ENCODE data around the gene C19orf67.

C19orf67 gene

DNA sequence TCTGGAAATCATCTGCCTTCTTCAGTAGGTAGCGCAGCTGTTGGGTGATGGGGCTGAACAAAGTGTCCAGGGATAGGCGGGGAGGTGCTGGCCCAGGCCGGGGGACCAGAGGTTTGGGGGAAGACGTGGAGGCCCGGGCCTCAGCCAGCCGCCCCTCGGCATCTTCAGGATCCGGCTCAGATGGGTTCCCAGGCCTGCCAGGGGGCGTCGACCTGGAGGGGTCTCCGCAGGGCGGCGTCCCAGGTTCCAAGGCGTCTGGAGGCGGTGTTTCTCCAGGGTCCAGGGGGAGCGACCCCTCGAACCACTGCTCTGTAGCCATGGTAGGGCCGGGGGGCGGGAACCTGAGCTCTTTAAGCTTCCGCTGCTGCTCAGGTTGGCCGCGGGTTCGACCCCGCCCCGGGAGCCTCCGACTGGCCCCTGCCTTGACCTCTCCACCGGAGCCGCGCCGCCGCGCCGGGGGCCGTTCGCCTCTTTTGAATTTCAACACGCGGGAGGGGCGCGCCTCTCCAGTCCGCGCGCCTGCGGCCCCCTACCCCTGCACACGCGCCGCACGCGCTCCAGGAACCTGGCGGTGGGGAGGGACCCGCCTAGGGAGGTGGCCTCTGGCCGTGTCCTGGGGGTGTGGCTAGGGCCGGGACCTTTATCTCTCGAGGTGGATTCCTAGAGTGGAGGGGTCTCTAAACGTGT is at the start of gene C19orf67:
Gene C19orf67, minus strand, starts transcription at position 475 of the 687 bp plus-strand sequence. Its CDS starts 156 bp downstream, at position 319.
- no peak for DNase-seq

GRCh38 chr19:14135355-14135754 is 49.8 kb upstream of the C19orf67 start:
- DNase-seq = no peak

DNA sequence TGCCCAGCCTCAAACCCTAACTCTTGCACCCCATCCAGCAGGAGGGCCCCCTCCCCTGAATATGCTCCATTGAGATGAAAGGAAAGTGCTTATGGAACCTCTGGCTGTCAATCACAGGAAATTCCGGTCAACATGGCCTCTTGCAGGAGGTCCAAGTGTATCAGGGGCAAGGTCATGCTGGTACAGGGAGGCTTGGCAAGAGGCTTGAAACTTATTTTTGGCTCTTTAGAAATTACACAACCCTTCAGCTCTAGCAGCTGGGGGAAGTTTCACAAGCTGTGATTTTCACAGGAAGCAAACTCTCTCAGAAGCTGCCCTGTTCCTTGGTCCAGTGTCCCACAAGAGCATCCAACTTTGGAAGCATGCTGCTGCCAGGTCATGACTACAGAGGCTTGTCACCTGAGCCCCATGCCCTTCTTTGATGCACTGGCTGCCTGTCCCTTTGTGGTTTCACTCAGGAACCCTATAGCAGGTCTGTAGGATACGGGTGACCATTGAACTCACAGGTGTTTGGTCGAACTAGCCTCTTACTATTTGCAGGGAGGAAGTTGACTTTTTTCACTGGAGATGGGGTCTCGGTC is 42.4 kb upstream of the C19orf67 start:
- no peak for DNase-seq

DNA sequence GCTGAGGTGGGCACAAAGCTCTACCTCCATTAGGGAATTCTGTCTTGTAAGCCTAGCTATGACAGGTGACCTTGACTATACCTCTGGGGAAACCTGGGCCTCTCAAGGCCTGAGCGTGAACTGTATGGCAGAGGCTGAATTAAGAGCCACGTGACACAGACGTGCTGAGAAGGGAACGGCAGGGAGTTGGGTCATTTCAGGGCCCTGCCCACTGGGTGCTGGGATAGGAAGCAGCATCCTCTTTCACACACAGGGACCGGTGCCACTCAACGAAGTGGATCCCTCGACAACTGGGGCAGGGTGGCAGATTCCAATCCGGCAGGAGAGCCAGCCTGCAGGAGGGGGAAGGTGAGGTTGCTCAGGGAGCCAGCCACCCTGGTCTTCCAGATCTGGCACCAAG is 41.6 kb upstream of the C19orf67 start:
- no peak for DNase-seq

- DNase-seq = no peak
These were observed 37.3 kb upstream of the C19orf67 start for GRCh38 chr19:14122924-14123323.

DNA sequence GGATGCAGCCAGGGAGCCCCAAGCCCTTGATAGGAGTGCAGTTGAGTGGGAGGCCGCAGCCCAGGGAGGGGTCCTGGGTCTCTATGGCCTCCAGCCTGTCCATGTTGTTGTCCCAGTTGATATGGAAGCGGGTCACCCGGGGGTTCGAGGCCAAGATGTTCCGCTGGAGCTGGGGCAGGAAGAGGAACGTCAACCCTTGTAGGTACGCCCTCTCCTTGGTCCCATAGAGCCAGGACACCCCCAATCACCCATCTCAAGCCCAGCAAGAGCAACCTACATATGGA is 34.9 kb upstream of the C19orf67 start:
- DNase-seq = no peak

- DNase-seq = no peak
These were observed 34.3 kb upstream of the C19orf67 start for GRCh38 chr19:14119644-14120496.

DNA sequence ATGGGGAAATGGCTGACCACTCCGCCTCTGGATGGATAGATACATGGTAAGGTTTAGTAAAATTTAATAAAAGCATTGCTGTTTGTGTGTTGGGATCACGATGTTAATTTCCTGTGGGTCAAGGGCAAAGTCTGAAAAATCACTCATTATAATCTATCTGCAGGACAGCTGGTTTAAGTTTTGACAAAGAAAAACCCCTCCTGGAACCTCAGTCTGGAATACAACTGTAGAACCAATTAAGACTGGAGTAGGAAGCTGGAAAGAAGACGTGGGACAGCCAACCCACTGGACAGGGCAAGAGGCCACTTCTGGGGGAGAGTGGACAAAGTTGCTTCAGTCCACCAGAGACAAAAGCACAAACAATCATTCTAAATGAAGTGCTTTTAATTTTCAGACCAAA is 33.6 kb upstream of the C19orf67 start:
- no peak for DNase-seq

- peak; percentile 24 to 35 for DNase-seq
These were observed 32.8 kb upstream of the C19orf67 start for GRCh38 chr19:14118165-14119051.

DNA sequence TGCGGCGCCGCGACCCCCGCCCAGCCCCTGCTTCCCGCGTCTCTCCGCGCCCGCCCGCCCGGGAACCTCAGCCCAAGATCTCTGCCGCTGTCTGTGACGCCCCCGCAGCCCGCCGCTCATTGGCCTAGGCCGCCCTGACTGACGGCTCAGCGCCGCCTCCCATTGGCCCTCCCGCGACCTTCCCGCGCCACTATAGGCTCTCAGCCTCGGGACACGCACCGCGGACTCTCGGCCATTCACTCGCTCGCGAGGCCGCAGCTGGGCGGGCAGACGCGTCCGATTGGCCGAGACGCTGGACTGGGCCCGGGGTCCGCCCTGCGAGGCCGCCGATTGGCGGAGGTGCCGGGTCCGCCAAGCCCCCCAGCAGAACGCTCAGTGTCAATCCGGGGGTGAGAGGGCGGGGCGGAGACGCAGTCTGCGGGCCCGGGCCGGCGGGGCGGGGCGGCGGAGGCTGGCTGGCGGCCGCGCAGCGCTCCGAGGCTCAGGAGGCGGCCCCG is 32.1 kb upstream of the C19orf67 start, which contains the start of gene PRKACA:
Gene PRKACA, minus strand, starts transcription at position 95 of the 497 bp plus-strand sequence. CDS start 215 bp downstream, outside the sequence.
- peak; percentile 96 to 98 for DNase-seq

GRCh38 chr19:14116918-14117578 is 31.5 kb upstream of the C19orf67 start:
- DNase-seq = peak in 1 of 2 experiments; percentile 21

DNA sequence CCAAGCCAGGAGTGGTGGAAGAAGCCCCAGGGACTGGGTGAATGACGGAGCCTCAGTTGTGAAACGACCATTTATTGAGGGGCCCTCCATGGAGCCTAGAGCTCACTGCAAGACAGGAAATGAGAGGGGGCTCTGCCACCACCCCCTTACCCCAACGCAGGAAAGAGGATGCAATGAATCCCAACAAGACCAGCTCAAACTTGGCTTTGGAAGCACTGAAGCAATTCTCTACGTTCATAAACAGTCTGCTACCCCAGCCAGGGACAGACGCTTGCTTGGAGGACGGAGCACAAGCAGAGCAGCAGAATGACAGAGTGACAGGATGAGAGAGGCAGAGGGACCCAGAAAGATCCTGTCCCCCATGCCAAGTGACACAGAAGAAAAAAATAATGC is 30.9 kb upstream of the C19orf67 start:
- no peak for DNase-seq

- DNase-seq = no peak
These were observed 30.2 kb upstream of the C19orf67 start for GRCh38 chr19:14115756-14116155.

GRCh38 chr19:14114854-14115253 is 29.3 kb upstream of the C19orf67 start:
- peak; percentile 65 to 71 for DNase-seq

DNA sequence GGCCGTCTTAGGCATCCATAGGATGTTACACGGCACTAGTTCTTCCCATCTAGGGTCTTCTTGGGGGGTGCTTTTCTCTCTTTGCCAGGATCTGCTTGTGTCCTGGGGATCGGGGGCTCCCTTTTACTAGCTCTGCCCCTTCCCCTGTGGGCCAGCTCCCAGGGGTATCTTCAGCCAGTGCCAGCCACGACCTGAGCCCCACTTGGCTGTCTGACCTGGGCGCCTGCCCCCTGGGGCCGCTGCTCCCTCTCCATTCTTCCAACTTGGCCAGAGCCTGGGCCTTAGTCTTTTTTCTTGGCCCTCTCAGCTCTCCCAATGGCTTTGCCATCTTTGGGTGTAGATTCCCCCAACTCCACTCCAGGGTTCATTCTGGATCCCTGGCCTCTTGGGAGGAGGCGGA is 28.9 kb upstream of the C19orf67 start:
- no peak for DNase-seq

DNA sequence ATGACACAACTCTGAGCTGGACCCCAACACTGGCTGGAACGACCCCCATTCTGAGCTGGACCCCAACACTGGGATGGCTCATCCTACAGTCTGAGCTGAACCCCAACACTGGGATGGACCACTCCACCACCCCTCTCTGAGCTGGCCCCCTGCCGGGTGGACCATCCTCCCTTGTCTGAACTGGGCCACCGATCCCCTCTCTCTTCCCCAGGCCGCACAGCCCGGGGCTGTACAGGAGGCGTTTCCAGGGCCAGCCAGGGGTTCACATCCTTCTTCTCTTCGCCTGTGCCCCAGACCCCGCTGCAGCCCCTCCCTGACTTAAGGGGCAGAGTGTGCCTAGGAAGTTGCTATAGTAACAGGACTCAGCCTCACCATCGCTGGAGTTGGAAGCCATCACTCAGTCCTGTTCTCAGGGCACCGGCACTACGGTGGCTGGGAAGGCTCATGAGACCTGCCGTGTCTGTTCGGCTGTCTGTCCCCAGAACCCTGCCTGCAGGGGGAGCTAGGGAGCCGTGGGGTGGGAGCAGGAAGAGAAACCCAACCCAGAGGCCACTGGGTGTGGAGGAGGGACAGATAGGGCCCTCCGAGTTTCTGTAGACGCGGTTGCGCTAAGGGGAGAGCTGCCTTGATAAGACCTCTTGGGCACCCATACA is 28.3 kb upstream of the C19orf67 start:
- DNase-seq = peak; percentile 64 to 72

GRCh38 chr19:14112809-14113385 is 27.3 kb upstream of the C19orf67 start:
- DNase-seq = no peak

DNA sequence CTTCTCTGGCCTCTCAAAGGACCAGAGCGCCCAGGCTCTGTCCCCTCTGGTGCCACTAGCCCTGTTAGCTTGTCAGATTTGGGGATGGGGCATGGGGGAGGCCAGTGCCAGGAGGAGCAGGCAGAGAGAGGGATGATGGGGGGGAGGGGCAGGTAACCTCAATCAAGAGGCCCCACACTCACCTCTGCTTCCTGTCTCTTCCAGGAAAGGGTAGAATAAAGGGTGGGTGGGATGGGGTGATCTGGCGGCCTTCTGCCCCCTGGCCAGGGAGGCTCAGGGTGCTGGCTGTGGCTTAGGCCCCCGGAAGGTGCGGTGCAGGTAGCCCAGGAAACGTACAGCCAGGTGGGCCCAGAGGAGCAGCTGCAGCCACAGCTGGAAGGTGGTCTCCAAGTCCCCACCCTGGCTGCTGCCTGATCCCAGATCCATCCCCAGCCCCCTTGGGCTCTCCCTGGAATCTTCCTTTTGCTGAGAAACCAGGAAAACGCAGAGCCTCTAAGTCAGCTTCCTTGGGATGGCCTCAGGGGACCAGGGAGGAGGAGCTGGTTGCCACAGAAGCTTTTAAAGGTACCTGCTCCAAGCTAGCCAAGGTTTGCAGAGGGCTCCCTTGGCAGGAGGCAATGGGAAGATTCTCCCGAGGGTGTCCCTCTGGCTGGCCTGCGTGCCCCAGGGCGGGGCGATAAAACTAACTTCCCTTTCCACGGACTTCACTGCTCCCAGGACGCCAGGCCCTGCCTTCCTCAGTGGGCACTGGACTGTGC is 26.6 kb upstream of the C19orf67 start:
- no peak for DNase-seq

DNA sequence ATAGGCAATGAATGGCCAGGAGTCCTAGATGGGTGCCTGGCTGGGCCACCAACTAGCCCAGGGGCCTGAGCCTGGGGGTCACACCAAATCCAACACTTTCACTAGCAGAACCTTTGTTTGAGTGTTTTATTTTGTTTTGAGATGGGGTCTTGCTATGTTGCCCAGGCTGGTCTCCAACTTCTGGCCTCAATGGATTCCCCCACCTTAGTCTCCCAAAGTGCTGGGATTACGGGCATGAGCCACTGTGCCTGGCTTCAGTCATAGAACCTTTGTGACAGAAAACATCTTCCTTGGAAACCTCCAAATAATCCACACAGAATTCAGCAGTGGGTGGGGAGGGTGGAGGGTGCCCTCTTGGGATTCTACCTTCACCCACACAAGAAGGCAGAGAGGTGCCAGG is 25.9 kb upstream of the C19orf67 start:
- no peak for DNase-seq

DNA sequence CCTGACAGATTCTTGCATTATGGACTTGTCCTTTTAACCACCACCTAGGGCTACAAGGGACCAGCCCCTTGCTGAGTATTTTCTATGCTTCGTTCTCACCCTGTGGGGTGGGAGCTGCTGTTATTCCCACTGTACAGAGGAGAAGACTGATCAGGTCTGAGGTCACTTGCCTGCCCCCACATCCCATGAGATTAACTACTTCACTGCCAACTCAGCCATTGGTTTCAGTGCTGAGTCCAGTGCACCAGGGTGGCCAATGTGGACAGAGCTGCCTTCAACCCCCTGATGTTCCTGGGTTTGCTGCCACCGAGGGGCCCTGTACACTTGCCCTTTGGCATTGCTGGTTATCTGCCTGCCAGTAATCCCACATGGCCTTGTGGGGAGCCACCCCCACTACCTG is 25.1 kb upstream of the C19orf67 start:
- no peak for DNase-seq
